Keratinocyte (primary cell): ENCODE data around the gene PSAPL1. TPM values are rescaled to one million over a fixed set of nuclear protein-coding genes. Genes with fewer than 3 reads are reported as not detected.

Experiments
- DNase-seq: peaks from one replicate; pipeline ENCODE4 v3.0.0-alpha.2; 2011; ENCODE audit warnings: low read depth, missing footprints, low spot score
- FAIRE-seq: peaks from 2 replicates; lab custom pipeline; 2011; peaks lifted over from hg19 to GRCh38; lab: Jason Lieb, UNC
- H2AFZ ChIP-seq: 2 replicates; pipeline ENCODE4 v1.6.0; 2012; ENCODE audit warnings: low read length, control low read depth, inconsistent platforms; ENCODE audit not compliant: control insufficient read depth
- H3K27ac ChIP-seq: 2 replicates; pipeline ENCODE4 v1.5.1; 2011; ENCODE audit warnings: low read length; ENCODE audit not compliant: control insufficient read depth, insufficient read depth
- H3K27me3 ChIP-seq: 3 replicates; pipeline ENCODE4 v1.6.0; 2011; ENCODE audit warnings: low read length; ENCODE audit not compliant: control insufficient read depth, insufficient read depth; ENCODE audit errors: extremely low read depth
- H3K36me3 ChIP-seq, 2 experiments: 2 replicates in 1 of 2; 3 replicates in 1 of 2; pipeline ENCODE4 v1.5.1; 2011; ENCODE audit warnings: low read length in 2 of 2, mild to moderate bottlenecking in 1 of 2; ENCODE audit not compliant: control insufficient read depth in 2 of 2, insufficient read depth in 2 of 2; ENCODE audit errors: extremely low read depth in 1 of 2
- H3K4me1 ChIP-seq: 3 replicates; pipeline ENCODE4 v1.5.1; 2011; ENCODE audit warnings: low read length; ENCODE audit not compliant: control insufficient read depth, insufficient read depth; ENCODE audit errors: extremely low read depth
- H3K4me2 ChIP-seq: 3 replicates; pipeline ENCODE4 v1.6.0; 2011; ENCODE audit warnings: low read depth, low read length; ENCODE audit not compliant: control insufficient read depth, insufficient read depth; ENCODE audit errors: extremely low read depth
- H3K4me3 ChIP-seq, 3 experiments: fragments of 200-600 bp in 1 of 3; sonication (generic) in 1 of 3; 2 replicates in 2 of 3; 3 replicates in 1 of 3; pipeline ENCODE4 v1.5.1; 2011 to 2016; ENCODE audit warnings: low read length in 3 of 3, mild to moderate bottlenecking in 3 of 3, control low read depth in 2 of 3, inconsistent platforms in 1 of 3, low read depth in 1 of 3, mixed read lengths in 1 of 3, mixed run types in 1 of 3, moderate library complexity in 1 of 3; ENCODE audit not compliant: control insufficient read depth in 2 of 3, insufficient read depth in 2 of 3; ENCODE audit errors: extremely low read depth in 1 of 3
- H3K79me2 ChIP-seq: 2 replicates; pipeline ENCODE4 v1.6.0; 2012; ENCODE audit warnings: low read length; ENCODE audit not compliant: control insufficient read depth, insufficient read depth
- H3K9ac ChIP-seq: 3 replicates; pipeline ENCODE4 v1.6.0; 2011; ENCODE audit warnings: low read length; ENCODE audit not compliant: control insufficient read depth, insufficient read depth; ENCODE audit errors: extremely low read depth
- H3K9me1 ChIP-seq: 3 replicates; pipeline ENCODE4 v1.6.0; 2011; ENCODE audit warnings: low read length; ENCODE audit not compliant: control insufficient read depth, insufficient read depth; ENCODE audit errors: extremely low read depth
- H3K9me3 ChIP-seq: 2 replicates; pipeline ENCODE4 v1.5.1; 2012; ENCODE audit warnings: low read depth, low read length; ENCODE audit not compliant: control insufficient read depth
- H4K20me1 ChIP-seq: 3 replicates; pipeline ENCODE4 v1.6.0; 2011; ENCODE audit warnings: low read length; ENCODE audit not compliant: control insufficient read depth, insufficient read depth; ENCODE audit errors: extremely low read depth
- EZH2 ChIP-seq: IDR thresholded peaks from one replicate; pipeline ENCODE4 v1.6.1; 2012; ENCODE audit warnings: inconsistent platforms, mild to moderate bottlenecking, low read length, moderate library complexity
- dilution Hi-C: fragments of 300-500 bp; cut with MboI; formaldehyde crosslinking; loops from one replicate; pipeline ENCODE4 v1.7.0; 2020; ENCODE audit warnings: low sequenced_read_pairs; ENCODE audit not compliant: extremely low pct_ligation_motif_present
- polyA plus RNA-seq, 5 experiments: library from polyadenylated mRNA; depleted of rRNA in 3 of 5; stranded (reverse) in 3 of 5; stranded (forward) in 1 of 5; unstranded in 1 of 5; fragments of >200 nt; gene quantifications; 1 replicate in 1 of 5; 2 replicates in 3 of 5; 3 replicates in 1 of 5; pipeline versions ENCODE4 v1.2.1 to v1.2.3, GENCODE V29; 2011 to 2012; ENCODE audit warnings: missing spikeins in 2 of 5, low read depth in 1 of 5, low replicate concordance in 1 of 5
- TF ChIP-seq, protein P1 (sequence below), 3 experiments: IDR thresholded peaks in 1 of 3; conservative IDR thresholded peaks in 1 of 3; optimal IDR thresholded peaks in 1 of 3; 2 replicates in 2 of 3; 3 replicates in 1 of 3; pipeline versions ENCODE3 to v1.5.1; 2011; ENCODE audit warnings: low read length in 3 of 3, mild to moderate bottlenecking in 3 of 3, moderate library complexity in 2 of 3, control low read depth in 1 of 3, inconsistent platforms in 1 of 3; ENCODE audit not compliant: insufficient read depth in 2 of 3; ENCODE audit errors: extremely low read depth in 1 of 3

Gene PSAPL1
- polyA plus RNA-seq, 1 donor (not counting 4 experiments of a cell fraction or from before 2014, with no cell fraction given): 0.03 TPM

DNA sequence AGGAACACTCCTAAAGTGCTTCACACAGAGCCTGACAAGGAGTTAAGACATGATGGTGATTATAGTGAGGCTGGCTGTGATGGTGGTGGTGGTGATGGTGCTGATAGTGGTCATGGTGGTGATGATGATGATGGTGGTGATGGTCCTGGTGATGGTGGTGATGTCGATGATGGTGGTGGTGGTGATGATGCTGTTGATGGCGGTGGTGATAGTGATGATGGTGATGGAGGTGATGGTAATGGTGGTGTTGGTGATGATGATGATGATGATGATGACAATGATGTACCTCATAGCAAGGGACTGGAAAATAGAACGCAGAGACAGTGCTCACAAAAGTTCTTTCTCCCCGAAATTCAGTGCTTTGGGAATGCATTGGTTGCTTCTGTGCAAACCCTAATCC lies 34.3 kb upstream of the PSAPL1 start:
- Histone ChIP-seq H3K27ac (no peak overlapping the region), H2AFZ (no peak overlapping the region), H3K9me1 (no peaks in the 10 kb centered on the region), H3K79me2 (no peaks in the 10 kb centered on the region), H3K9me3 (peaks cover 3% of the 10 kb centered on the region), H3K4me1 (no peaks in the 10 kb centered on the region), H4K20me1 (no peaks in the 10 kb centered on the region), H3K4me2 (no peak overlapping the region), H3K9ac (no peak overlapping the region), H3K36me3 (no peaks in the 10 kb centered on the region), H3K27me3 (peaks cover 5% of the 10 kb centered on the region), H3K4me3 (no peak overlapping the region)
- no peak for DNase-seq
- FAIRE-seq: no peak
- TF ChIP-seq EZH2: no peak
- TF ChIP-seq, protein P1, sequence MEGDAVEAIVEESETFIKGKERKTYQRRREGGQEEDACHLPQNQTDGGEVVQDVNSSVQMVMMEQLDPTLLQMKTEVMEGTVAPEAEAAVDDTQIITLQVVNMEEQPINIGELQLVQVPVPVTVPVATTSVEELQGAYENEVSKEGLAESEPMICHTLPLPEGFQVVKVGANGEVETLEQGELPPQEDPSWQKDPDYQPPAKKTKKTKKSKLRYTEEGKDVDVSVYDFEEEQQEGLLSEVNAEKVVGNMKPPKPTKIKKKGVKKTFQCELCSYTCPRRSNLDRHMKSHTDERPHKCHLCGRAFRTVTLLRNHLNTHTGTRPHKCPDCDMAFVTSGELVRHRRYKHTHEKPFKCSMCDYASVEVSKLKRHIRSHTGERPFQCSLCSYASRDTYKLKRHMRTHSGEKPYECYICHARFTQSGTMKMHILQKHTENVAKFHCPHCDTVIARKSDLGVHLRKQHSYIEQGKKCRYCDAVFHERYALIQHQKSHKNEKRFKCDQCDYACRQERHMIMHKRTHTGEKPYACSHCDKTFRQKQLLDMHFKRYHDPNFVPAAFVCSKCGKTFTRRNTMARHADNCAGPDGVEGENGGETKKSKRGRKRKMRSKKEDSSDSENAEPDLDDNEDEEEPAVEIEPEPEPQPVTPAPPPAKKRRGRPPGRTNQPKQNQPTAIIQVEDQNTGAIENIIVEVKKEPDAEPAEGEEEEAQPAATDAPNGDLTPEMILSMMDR (optimal IDR thresholded peaks at IDR 0.05 in 1 of 3, IDR thresholded peaks at IDR 0.05 in 1 of 3, conservative IDR thresholded peaks at IDR 0.05 in 1 of 3; ENCODE audit: extremely low read depth in 1 of 3, insufficient read depth in 2 of 3, low read length in 3 of 3): no peak
- dilution Hi-C loops: no loop called here

DNA sequence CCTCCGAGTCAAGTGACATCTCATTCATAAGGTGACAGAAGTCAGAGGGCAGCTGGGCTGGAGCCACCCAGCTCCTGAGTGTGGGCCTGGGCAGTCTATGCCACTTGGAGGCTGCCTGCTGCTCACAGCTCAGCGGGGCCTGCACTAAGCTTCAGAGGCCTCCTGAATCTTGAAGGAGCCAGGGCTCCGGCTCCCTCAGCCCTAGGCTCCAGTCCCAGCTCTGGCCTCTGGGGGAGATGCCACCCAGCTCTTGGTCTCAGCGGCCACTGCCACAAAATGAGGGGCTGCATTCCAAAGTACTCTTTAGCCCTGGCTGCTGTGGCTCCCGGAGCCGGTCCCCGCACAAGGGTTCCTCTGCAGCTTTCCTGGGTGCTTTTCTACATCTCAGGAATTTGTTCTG lies 32.7 kb upstream of the PSAPL1 start:
- no peaks in the 10 kb centered on the region for H3K36me3 ChIP-seq
- DNase-seq: no peak
- H3K4me1 ChIP-seq: no peaks in the 10 kb centered on the region
- dilution Hi-C loops: no loop called here
- no peak overlapping the region for H3K9ac ChIP-seq
- H3K4me3 ChIP-seq: no peak overlapping the region
- no peaks in the 10 kb centered on the region for H3K27me3 ChIP-seq
- no peaks in the 10 kb centered on the region for H4K20me1 ChIP-seq
- H3K4me2 ChIP-seq: no peak overlapping the region
- H3K9me3 ChIP-seq: peaks cover 3% of the 10 kb centered on the region
- FAIRE-seq: no peak
- no peak overlapping the region for H2AFZ ChIP-seq
- no peak for TF ChIP-seq EZH2
- TF ChIP-seq, protein P1 (optimal IDR thresholded peaks at IDR 0.05 in 1 of 3, IDR thresholded peaks at IDR 0.05 in 1 of 3, conservative IDR thresholded peaks at IDR 0.05 in 1 of 3; ENCODE audit: extremely low read depth in 1 of 3, insufficient read depth in 2 of 3, low read length in 3 of 3): no peak
- H3K27ac ChIP-seq: no peak overlapping the region
- H3K79me2 ChIP-seq: no peaks in the 10 kb centered on the region
- H3K9me1 ChIP-seq: no peaks in the 10 kb centered on the region
